Measurements from ENCODE around the gene GJA3.

Gene GJA3

DNA sequence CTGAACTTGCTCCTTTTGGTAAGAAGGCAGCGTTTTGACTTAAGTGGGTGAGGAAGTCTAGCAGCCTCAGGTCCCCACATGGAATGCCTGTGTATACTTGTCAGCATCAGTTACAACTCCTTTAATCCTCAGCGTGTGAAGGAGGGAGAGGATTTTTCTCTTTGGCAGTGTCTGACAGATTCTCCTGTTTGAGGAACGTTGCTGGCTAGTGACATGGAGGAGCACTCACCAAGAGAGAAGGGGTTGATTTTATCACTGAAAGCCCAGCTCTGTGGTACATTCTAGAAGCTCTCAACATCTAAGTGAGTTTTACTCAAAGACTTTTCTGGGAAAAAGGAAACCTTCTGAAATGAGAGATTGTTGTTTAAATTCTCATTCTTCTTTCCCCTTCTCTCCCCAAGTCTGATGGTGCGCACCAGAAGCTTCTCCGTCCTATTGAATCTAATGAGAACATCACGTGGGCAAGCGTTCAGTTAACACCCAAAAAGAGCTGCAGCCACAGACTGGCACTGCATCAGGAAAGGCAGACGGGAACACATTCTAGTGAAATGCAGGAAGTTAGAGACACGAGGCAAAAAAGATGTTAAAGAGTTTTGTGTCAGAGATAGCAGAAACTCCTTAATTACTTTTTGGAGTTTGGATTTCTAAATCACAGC lies 58.2 kb downstream of the GJA3 start:
- Histone ChIP-seq H3K4me1 (ENCODE audit: control insufficient read depth in 1 of 2, insufficient read depth in 1 of 2, low read depth in 1 of 2, low read length in 1 of 2) (no peaks in the 10 kb centered on the region), H3K36me3 (no peaks in the 10 kb centered on the region), H3K9me3 (no peaks in the 10 kb centered on the region), H3K4me3 (ENCODE audit: low read depth in 1 of 2, low read length in 1 of 2) (no peak overlapping the region), H3K27me3 (peaks cover 32% of the 10 kb centered on the region), H3K27ac (no peak overlapping the region)
- TF ChIP-seq, protein P1, sequence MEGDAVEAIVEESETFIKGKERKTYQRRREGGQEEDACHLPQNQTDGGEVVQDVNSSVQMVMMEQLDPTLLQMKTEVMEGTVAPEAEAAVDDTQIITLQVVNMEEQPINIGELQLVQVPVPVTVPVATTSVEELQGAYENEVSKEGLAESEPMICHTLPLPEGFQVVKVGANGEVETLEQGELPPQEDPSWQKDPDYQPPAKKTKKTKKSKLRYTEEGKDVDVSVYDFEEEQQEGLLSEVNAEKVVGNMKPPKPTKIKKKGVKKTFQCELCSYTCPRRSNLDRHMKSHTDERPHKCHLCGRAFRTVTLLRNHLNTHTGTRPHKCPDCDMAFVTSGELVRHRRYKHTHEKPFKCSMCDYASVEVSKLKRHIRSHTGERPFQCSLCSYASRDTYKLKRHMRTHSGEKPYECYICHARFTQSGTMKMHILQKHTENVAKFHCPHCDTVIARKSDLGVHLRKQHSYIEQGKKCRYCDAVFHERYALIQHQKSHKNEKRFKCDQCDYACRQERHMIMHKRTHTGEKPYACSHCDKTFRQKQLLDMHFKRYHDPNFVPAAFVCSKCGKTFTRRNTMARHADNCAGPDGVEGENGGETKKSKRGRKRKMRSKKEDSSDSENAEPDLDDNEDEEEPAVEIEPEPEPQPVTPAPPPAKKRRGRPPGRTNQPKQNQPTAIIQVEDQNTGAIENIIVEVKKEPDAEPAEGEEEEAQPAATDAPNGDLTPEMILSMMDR (IDR thresholded peaks at IDR 0.05): no peak

DNA sequence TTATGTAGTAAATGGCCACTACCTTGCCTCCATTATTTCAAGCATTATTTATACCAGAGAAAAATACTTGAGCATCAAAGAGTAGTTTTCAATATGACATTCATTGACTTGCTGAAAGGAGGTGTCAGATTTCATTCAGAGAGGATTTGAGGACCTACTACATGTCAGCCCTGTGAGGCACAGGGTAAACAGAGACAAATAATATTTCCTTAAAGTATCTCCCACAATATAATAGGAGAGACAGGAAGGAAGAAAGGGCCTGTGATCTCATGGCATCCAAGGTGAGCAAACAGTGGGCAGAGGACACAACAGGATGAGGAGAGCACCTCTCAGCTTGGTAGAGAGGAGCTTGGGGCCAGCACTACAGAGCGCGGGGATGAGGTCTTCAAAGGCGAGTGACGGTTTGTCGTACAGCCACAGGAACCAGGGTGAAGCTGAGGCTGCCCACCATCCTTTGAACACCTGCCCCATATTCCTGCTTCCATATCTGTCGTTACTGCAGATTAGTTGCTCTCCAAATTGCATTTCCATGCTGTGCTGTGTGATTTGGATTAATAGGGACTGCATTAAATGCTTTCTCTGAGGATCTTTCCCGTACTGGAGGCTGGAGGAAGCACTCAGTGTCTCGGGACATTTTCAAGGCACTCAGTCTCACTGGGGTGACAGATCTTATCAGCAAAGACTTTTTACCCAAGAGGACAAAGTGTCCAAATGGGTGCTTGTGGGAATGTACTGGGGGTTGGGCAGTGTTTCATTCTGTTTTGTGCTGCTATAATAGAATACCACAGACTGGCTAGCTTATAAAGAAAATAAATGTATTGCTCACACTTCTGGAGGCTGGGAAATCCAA lies 59.2 kb downstream of the GJA3 start:
- peaks cover 32% of the 10 kb centered on the region for H3K27me3 ChIP-seq
- no peaks in the 10 kb centered on the region for H3K9me3 ChIP-seq
- no peak overlapping the region for H3K4me3 ChIP-seq (ENCODE audit: low read depth in 1 of 2, low read length in 1 of 2)
- no peaks in the 10 kb centered on the region for H3K4me1 ChIP-seq (ENCODE audit: control insufficient read depth in 1 of 2, insufficient read depth in 1 of 2, low read depth in 1 of 2, low read length in 1 of 2)
- no peak overlapping the region for H3K27ac ChIP-seq
- H3K36me3 ChIP-seq: no peaks in the 10 kb centered on the region
- TF ChIP-seq, protein P1 (IDR thresholded peaks at IDR 0.05): no peak

DNA sequence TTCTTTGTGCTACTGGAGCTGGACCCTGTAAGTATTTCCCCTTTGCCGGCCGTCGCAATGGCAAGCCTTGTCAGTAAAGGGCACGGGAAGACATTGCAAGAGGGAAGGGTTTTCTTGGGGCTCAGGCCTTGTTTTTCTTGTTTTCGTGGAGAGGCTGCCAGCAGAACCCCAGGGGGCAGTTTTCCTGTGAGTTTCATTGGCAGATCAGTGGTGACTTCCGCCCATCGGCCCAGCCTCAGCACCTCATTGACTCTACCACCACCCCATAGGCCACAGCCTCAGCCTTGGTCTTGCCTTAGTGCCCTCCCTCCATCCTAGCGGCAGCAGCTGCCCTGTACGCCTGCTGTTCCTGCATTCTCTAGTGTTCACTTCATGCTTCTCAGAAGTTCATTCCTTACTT lies 61.5 kb downstream of the GJA3 start:
- Histone ChIP-seq H3K9me3 (no peaks in the 10 kb centered on the region), H3K27ac (no peak overlapping the region), H3K4me1 (ENCODE audit: control insufficient read depth in 1 of 2, insufficient read depth in 1 of 2, low read depth in 1 of 2, low read length in 1 of 2) (no peaks in the 10 kb centered on the region), H3K27me3 (peaks cover 45% of the 10 kb centered on the region), H3K4me3 (ENCODE audit: low read depth in 1 of 2, low read length in 1 of 2) (no peak overlapping the region), H3K36me3 (no peaks in the 10 kb centered on the region)
- TF ChIP-seq, protein P1 (IDR thresholded peaks at IDR 0.05): no peak

DNA sequence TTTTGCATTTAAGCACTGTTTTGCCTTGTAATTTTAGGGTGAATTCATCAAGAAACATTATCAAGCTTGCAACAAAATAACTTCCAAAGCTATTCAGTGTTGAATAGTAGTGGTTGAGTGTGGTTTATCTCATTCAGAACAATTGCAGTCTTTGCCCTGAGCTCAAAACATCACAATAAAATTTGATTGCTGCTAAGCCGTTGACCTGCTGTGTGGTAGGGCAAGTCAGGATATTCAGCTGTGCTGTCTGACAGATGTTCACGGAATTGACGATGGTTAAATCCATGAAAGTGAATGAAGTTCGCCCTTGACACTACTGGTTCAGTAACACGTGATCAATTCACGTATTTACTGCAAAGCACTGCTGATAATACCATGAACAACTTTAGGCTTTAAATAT lies 66.9 kb downstream of the GJA3 start:
- no peaks in the 10 kb centered on the region for H3K36me3 ChIP-seq
- H3K27ac ChIP-seq: no peak overlapping the region
- TF ChIP-seq, protein P1 (IDR thresholded peaks at IDR 0.05): no peak

DNA sequence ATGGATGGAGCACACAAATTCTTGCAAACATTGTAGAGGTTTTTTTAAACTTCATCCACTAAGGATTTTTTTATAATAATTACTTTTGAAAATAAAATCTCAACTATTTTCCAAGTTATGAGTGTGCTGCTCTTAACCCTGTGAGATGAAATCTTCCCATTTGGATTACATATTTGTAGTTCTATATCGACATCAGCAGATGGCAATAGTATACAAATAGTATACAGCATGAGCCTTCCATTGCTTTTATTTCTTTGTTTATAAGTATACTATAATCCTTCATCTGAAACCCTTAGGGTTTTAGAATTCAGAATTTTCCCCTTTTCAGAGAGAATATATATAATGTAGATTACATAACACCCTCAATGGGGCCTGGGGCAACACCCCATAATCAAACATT lies 70.5 kb downstream of the GJA3 start:
- Histone ChIP-seq H3K27ac (no peak overlapping the region), H3K9me3 (no peaks in the 10 kb centered on the region), H3K4me3 (ENCODE audit: low read depth in 1 of 2, low read length in 1 of 2) (no peak overlapping the region), H3K4me1 (ENCODE audit: control insufficient read depth in 1 of 2, insufficient read depth in 1 of 2, low read depth in 1 of 2, low read length in 1 of 2) (no peaks in the 10 kb centered on the region), H3K27me3 (peaks cover 20% of the 10 kb centered on the region), H3K36me3 (peaks cover 11% of the 10 kb centered on the region)
- TF ChIP-seq, protein P1 (IDR thresholded peaks at IDR 0.05): no peak

More for the DNA sequence above, 66.9 kb downstream of the GJA3 start:
- no peak overlapping the region for H3K4me3 ChIP-seq (ENCODE audit: low read depth in 1 of 2, low read length in 1 of 2)
- H3K9me3 ChIP-seq: no peaks in the 10 kb centered on the region
- H3K4me1 ChIP-seq (ENCODE audit: control insufficient read depth in 1 of 2, insufficient read depth in 1 of 2, low read depth in 1 of 2, low read length in 1 of 2): no peaks in the 10 kb centered on the region
- H3K27me3 ChIP-seq: peaks cover 32% of the 10 kb centered on the region

Measured in neutrophil (primary cell).